Measurements from ENCODE around the gene ZNF521. TPM values are rescaled to one million over a fixed set of nuclear protein-coding genes. Genes with fewer than 3 reads are reported as not detected.

ZNF521 gene
- total and polyA plus RNA-seq, 10 of the 15 experiments (the other 5 are each of a cell fraction or from before 2014, with no cell fraction given): 0.02 to 0.05 (median 0.04) TPM; not detected in 6

DNA sequence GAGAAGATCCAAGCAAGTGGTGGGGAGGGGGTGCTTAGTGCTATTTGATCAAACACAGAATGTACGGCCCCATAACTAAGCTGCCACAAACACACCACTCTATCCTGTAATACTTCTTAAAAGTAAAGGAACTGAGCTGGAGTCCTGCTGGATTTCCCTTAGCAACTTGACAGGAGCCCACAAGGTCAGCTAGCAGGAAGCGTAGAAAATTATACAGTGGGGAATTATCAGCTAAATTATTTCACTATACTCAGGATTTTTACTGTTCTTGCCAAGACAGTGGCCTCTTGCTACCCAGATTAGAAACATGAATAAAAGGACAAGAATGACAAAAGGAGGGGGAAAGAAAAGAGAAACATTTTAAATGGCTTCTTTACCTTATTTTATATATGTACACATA is 217.1 kb downstream of the ZNF521 start (continued):
- TF ChIP-seq, protein P1, sequence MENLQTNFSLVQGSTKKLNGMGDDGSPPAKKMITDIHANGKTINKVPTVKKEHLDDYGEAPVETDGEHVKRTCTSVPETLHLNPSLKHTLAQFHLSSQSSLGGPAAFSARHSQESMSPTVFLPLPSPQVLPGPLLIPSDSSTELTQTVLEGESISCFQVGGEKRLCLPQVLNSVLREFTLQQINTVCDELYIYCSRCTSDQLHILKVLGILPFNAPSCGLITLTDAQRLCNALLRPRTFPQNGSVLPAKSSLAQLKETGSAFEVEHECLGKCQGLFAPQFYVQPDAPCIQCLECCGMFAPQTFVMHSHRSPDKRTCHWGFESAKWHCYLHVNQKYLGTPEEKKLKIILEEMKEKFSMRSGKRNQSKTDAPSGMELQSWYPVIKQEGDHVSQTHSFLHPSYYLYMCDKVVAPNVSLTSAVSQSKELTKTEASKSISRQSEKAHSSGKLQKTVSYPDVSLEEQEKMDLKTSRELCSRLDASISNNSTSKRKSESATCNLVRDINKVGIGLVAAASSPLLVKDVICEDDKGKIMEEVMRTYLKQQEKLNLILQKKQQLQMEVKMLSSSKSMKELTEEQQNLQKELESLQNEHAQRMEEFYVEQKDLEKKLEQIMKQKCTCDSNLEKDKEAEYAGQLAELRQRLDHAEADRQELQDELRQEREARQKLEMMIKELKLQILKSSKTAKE (IDR thresholded peaks at IDR 0.05; ENCODE audit: low read depth, poor library complexity, severe bottlenecking): no peak
- TF ChIP-seq SMARCA5 (IDR thresholded peaks at IDR 0.05) (no peak), WRNIP1 (IDR thresholded peaks at IDR 0.05; ENCODE audit: borderline replicate concordance, low read depth, low read length) (no peak), RCOR1 (conservative IDR thresholded peaks at IDR 0.05; ENCODE audit: low read depth, low read length) (no peak)

DNA sequence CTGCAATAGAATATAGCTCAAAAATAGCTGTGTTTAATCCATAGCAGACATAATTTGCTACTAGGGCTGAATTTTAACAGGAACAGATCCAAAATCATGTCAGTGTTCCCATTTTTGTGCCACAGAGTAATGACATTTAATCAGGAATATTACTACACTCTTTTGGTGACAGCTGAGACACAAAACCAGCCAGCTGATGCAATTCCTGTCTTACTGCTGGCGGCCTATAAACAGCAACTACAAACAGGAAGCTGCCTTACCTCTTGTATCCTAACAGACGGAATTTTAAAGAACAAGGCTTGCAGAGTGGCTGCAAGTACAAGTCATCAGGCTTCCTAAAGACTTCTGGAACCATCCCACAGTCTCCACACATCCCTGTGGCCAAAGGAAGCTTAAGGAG is 218.1 kb downstream of the ZNF521 start:
- TF ChIP-seq, protein P2, sequence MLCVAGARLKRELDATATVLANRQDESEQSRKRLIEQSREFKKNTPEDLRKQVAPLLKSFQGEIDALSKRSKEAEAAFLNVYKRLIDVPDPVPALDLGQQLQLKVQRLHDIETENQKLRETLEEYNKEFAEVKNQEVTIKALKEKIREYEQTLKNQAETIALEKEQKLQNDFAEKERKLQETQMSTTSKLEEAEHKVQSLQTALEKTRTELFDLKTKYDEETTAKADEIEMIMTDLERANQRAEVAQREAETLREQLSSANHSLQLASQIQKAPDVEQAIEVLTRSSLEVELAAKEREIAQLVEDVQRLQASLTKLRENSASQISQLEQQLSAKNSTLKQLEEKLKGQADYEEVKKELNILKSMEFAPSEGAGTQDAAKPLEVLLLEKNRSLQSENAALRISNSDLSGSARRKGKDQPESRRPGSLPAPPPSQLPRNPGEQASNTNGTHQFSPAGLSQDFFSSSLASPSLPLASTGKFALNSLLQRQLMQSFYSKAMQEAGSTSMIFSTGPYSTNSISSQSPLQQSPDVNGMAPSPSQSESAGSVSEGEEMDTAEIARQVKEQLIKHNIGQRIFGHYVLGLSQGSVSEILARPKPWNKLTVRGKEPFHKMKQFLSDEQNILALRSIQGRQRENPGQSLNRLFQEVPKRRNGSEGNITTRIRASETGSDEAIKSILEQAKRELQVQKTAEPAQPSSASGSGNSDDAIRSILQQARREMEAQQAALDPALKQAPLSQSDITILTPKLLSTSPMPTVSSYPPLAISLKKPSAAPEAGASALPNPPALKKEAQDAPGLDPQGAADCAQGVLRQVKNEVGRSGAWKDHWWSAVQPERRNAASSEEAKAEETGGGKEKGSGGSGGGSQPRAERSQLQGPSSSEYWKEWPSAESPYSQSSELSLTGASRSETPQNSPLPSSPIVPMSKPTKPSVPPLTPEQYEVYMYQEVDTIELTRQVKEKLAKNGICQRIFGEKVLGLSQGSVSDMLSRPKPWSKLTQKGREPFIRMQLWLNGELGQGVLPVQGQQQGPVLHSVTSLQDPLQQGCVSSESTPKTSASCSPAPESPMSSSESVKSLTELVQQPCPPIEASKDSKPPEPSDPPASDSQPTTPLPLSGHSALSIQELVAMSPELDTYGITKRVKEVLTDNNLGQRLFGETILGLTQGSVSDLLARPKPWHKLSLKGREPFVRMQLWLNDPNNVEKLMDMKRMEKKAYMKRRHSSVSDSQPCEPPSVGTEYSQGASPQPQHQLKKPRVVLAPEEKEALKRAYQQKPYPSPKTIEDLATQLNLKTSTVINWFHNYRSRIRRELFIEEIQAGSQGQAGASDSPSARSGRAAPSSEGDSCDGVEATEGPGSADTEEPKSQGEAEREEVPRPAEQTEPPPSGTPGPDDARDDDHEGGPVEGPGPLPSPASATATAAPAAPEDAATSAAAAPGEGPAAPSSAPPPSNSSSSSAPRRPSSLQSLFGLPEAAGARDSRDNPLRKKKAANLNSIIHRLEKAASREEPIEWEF (IDR thresholded peaks at IDR 0.05; ENCODE audit: insufficient replicate concordance, low read depth, low read length): no peak
- no peak for TF ChIP-seq FOXM1 (IDR thresholded peaks at IDR 0.05; ENCODE audit: low read depth, low read length)
- TF ChIP-seq, protein P3, sequence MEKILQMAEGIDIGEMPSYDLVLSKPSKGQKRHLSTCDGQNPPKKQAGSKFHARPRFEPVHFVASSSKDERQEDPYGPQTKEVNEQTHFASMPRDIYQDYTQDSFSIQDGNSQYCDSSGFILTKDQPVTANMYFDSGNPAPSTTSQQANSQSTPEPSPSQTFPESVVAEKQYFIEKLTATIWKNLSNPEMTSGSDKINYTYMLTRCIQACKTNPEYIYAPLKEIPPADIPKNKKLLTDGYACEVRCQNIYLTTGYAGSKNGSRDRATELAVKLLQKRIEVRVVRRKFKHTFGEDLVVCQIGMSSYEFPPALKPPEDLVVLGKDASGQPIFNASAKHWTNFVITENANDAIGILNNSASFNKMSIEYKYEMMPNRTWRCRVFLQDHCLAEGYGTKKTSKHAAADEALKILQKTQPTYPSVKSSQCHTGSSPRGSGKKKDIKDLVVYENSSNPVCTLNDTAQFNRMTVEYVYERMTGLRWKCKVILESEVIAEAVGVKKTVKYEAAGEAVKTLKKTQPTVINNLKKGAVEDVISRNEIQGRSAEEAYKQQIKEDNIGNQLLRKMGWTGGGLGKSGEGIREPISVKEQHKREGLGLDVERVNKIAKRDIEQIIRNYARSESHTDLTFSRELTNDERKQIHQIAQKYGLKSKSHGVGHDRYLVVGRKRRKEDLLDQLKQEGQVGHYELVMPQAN (conservative IDR thresholded peaks at IDR 0.05): no peak
- Histone ChIP-seq H2AFZ (ENCODE audit: control insufficient read depth, low read depth, low read length) (no peak overlapping the region), H3K27ac (ENCODE audit: control insufficient read depth, insufficient read depth) (no peak overlapping the region), H3K9ac (ENCODE audit: control insufficient read depth, insufficient read depth, low read length) (no peak overlapping the region), H3K36me3 (ENCODE audit: control insufficient read depth in 2 of 2, insufficient read depth in 2 of 2, low read length in 1 of 2) (no peaks in the 10 kb centered on the region), H3K79me2 (ENCODE audit: control insufficient read depth, insufficient read depth, low read length) (no peaks in the 10 kb centered on the region), H3K4me3 (no peak overlapping the region), H4K20me1 (ENCODE audit: control insufficient read depth, insufficient read depth) (no peaks in the 10 kb centered on the region), H3K4me2 (ENCODE audit: control insufficient read depth, insufficient read depth) (no peak overlapping the region), H3K4me1 (ENCODE audit: control insufficient read depth, insufficient read depth, low read length) (no peaks in the 10 kb centered on the region), H3K27me3 (replicated peaks in 1 of 2; ENCODE audit: control insufficient read depth in 2 of 2, insufficient read depth in 2 of 2, low read length in 1 of 2) (no peaks in the 10 kb centered on the region), H3K9me3 (replicated peaks; ENCODE audit: control insufficient read depth, insufficient read depth, low read length) (no peaks in the 10 kb centered on the region)
- in situ Hi-C loops (cut with MboI) (no loop called here), intact Hi-C loops (cut with micrococcal nuclease; ENCODE audit: unreplicated experiment) (no loop called here)
- WGBS (ENCODE audit: insufficient coverage, insufficient replicate concordance, low lambda C conversion rate, missing lambda C conversion rate): 25% methylated on average over 2 of the region's 2 CpGs
- no peak for FAIRE-seq
- RAD21 ChIA-PET (ENCODE audit: unreplicated experiment): no interaction called here
- BruUV-seq (replicated peaks): no TSS peak
- POLR2A ChIA-PET: no interaction called here
- no peak for ATAC-seq
- no peak for DNase-seq (ENCODE audit: low read depth, low spot score)
- SMC1A ChIA-PET (ENCODE audit: uncharacterized antibody, unreplicated experiment): interaction anchor here (1.1 kb wide), 1 partner anchor 8 kb away, joined by 3 read pairs; no protein-coding TSS in a partner anchor
- CTCF ChIA-PET: interaction anchor here (1.1 kb wide), 1 partner anchor 10 kb away, joined by 4 read pairs; no protein-coding TSS in a partner anchor
